ENCODE measurements around the gene CBX8. TPM values are rescaled to one million over a fixed set of nuclear protein-coding genes. Genes with fewer than 3 reads are reported as not detected.
A peak's percentile ranks its signal among the peaks of the same experiment; 100 is the strongest.

The CBX8 gene
- total and polyA plus RNA-seq, 2 of the 13 experiments (the other 11 are each of a cell fraction or from before 2014, with no cell fraction given) = 0.34 to 12.6 TPM

DNA sequence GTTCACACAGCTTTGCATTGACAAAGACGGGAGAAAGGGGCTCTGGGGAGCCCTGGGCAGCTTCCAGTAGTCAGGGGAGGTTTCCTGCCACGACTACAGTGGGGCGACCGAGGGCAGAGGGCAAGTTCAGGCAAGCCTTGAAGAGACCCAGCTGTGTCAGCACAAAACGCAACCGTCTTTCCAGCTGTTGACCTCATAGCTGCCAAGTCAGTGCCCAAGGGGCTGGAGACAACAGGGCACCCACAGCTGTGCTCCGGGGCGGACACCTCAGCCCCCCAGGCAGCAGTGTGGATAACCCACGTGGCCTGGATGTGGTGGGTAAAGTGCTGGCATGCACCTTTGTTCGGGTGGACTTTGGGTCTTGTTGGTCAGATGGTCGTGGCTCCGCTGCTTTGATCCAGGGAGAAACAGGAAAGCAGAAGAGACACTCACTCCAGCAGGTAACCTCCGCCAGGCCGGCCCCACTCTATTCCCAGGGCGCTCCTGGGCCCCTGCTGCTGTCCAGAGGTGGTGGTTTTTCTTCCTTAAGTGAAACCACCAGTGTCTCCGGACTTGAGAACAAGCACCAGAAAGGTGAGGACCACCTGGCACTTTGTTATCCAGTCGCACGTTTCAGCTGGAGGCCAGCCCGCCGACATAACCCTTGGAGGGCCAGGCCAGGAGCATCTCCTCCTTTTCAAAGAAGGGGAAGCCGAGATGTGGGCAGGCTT is 36.5 kb downstream of the CBX8 start (continued):
- TF ChIP-seq, protein P1, sequence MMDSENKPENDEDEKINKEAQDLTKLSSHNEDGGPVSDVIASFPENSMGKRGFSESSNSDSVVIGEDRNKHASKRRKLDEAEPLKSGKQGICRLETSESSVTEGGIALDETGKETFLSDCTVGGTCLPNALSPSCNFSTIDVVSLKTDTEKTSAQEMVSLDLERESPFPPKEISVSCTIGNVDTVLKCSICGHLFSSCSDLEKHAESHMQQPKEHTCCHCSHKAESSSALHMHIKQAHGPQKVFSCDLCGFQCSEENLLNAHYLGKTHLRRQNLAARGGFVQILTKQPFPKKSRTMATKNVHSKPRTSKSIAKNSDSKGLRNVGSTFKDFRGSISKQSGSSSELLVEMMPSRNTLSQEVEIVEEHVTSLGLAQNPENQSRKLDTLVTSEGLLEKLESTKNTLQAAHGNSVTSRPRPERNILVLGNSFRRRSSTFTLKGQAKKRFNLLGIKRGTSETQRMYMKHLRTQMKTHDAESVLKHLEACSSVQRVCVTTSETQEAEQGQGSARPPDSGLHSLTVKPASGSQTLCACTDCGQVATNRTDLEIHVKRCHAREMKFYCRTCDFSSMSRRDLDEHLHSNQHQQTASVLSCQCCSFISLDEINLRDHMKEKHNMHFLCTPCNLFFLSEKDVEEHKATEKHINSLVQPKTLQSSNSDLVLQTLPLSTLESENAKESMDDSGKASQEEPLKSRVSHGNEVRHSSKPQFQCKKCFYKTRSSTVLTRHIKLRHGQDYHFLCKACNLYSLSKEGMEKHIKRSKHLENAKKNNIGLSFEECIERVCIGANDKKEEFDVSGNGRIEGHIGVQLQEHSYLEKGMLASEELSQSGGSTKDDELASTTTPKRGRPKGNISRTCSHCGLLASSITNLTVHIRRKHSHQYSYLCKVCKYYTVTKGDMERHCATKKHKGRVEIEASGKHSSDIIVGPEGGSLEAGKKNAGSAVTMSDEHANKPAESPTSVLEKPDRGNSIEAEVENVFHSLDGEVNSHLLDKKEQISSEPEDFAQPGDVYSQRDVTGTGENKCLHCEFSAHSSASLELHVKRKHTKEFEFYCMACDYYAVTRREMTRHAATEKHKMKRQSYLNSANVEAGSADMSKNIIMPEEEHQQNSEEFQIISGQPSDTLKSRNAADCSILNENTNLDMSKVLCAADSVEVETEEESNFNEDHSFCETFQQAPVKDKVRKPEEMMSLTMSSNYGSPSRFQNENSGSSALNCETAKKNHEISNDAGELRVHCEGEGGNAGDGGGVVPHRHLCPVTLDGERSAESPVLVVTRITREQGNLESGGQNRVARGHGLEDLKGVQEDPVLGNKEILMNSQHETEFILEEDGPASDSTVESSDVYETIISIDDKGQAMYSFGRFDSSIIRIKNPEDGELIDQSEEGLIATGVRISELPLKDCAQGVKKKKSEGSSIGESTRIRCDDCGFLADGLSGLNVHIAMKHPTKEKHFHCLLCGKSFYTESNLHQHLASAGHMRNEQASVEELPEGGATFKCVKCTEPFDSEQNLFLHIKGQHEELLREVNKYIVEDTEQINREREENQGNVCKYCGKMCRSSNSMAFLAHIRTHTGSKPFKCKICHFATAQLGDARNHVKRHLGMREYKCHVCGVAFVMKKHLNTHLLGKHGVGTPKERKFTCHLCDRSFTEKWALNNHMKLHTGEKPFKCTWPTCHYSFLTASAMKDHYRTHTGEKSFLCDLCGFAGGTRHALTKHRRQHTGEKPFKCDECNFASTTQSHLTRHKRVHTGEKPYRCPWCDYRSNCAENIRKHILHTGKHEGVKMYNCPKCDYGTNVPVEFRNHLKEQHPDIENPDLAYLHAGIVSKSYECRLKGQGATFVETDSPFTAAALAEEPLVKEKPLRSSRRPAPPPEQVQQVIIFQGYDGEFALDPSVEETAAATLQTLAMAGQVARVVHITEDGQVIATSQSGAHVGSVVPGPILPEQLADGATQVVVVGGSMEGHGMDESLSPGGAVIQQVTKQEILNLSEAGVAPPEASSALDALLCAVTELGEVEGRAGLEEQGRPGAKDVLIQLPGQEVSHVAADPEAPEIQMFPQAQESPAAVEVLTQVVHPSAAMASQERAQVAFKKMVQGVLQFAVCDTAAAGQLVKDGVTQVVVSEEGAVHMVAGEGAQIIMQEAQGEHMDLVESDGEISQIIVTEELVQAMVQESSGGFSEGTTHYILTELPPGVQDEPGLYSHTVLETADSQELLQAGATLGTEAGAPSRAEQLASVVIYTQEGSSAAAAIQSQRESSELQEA (CRISPR knock-in tag; IDR thresholded peaks at IDR 0.05; ENCODE audit: not compliant biosample characterization) = peak; percentile 92
- TF ChIP-seq SRY (CRISPR knock-in tag; IDR thresholded peaks at IDR 0.05) (peak; percentile 89; the same call in 1 of the 2 replicates), ZBTB7B (CRISPR knock-in tag; IDR thresholded peaks at IDR 0.05) (peak; percentile 93), SMAD3 (CRISPR knock-in tag; IDR thresholded peaks at IDR 0.05) (peak; percentile 76), ZNF510 (CRISPR knock-in tag; IDR thresholded peaks at IDR 0.05; ENCODE audit: low read depth) (peak; percentile 98), ZNF563 (CRISPR knock-in tag; IDR thresholded peaks at IDR 0.05) (peak; percentile 99), CREM (IDR thresholded peaks at IDR 0.05) (peak; percentile 65; the same call in 1 of the 2 replicates), CREM (CRISPR knock-in tag; IDR thresholded peaks at IDR 0.05) (peak; percentile 3; the same call in 1 of the 2 replicates), ATAD3A (CRISPR knock-in tag; IDR thresholded peaks at IDR 0.05) (peak; percentile 18; the same call in 1 of the 2 replicates), MTF2 (CRISPR knock-in tag; IDR thresholded peaks at IDR 0.05; ENCODE audit: borderline replicate concordance) (no peak), ZNF839 (CRISPR knock-in tag; IDR thresholded peaks at IDR 0.05; ENCODE audit: borderline replicate concordance) (peak; percentile 86; the same call in 1 of the 2 replicates), ZKSCAN1 (IDR thresholded peaks at IDR 0.05; ENCODE audit: low read length) (no peak), DNMT3B (CRISPR knock-in tag; conservative IDR thresholded peaks at IDR 0.05) (no peak; the same call in 1 of the 2 replicates), JDP2 (CRISPR knock-in tag; IDR thresholded peaks at IDR 0.05; ENCODE audit: borderline replicate concordance) (no peak)
- TF ChIP-seq, protein P2, sequence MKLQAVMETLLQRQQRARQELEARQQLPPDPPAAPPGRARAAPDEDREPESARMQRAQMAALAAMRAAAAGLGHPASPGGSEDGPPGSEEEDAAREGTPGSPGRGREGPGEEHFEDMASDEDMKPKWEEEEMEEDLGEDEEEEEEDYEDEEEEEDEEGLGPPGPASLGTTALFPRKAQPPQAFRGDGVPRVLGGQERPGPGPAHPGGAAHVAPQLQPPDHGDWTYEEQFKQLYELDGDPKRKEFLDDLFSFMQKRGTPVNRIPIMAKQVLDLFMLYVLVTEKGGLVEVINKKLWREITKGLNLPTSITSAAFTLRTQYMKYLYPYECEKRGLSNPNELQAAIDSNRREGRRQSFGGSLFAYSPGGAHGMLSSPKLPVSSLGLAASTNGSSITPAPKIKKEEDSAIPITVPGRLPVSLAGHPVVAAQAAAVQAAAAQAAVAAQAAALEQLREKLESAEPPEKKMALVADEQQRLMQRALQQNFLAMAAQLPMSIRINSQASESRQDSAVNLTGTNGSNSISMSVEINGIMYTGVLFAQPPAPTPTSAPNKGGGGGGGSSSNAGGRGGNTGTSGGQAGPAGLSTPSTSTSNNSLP (IDR thresholded peaks at IDR 0.05; ENCODE audit: low read depth, low read length) = no peak
- TF ChIP-seq, protein P3, sequence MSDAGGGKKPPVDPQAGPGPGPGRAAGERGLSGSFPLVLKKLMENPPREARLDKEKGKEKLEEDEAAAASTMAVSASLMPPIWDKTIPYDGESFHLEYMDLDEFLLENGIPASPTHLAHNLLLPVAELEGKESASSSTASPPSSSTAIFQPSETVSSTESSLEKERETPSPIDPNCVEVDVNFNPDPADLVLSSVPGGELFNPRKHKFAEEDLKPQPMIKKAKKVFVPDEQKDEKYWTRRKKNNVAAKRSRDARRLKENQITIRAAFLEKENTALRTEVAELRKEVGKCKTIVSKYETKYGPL (CRISPR knock-in tag; IDR thresholded peaks at IDR 0.05) = no peak
- TF ChIP-seq, protein P4, sequence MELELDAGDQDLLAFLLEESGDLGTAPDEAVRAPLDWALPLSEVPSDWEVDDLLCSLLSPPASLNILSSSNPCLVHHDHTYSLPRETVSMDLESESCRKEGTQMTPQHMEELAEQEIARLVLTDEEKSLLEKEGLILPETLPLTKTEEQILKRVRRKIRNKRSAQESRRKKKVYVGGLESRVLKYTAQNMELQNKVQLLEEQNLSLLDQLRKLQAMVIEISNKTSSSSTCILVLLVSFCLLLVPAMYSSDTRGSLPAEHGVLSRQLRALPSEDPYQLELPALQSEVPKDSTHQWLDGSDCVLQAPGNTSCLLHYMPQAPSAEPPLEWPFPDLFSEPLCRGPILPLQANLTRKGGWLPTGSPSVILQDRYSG (CRISPR knock-in tag; IDR thresholded peaks at IDR 0.05) = peak; percentile 37; the same call in 1 of the 2 replicates
- TF ChIP-seq, protein P5, sequence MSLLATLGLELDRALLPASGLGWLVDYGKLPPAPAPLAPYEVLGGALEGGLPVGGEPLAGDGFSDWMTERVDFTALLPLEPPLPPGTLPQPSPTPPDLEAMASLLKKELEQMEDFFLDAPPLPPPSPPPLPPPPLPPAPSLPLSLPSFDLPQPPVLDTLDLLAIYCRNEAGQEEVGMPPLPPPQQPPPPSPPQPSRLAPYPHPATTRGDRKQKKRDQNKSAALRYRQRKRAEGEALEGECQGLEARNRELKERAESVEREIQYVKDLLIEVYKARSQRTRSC (CRISPR knock-in tag; IDR thresholded peaks at IDR 0.05; ENCODE audit: low read depth) = peak; percentile 98

Data from HepG2 (cell line).